Endothelial cell of umbilical vein (primary cell): ENCODE data around the gene SRP9. TPM values are rescaled to one million over a fixed set of nuclear protein-coding genes. Genes with fewer than 3 reads are reported as not detected.
"Not testable (repeated sequence)": the region's sequence is repeated elsewhere in the genome, so short reads cannot be mapped to it uniquely, and the experiment has no call there.

Experiments
- BruUV-seq: library from RNA; stranded (reverse); fragments of 400-500 nt; replicated peaks from 2 replicates; lab custom pipeline; 2021; lab: Mats Ljungman, UMichigan
- CTCF ChIA-PET: fragments of 300-600, 350-600 bp; sonication (Branson Sonifier 250); formaldehyde crosslinking; loops from one replicate; lab custom pipeline; 2021; ENCODE audit warnings: antibody characterized with exemption, inconsistent platforms; lab: Charles Lee
- POLR2A ChIA-PET: fragments of 300-600, 350-600 bp; sonication (Branson Sonifier 250); formaldehyde crosslinking; loops from one replicate; lab custom pipeline; 2021; ENCODE audit warnings: antibody characterized with exemption, inconsistent platforms; lab: Charles Lee
- DNase-seq: peaks from one replicate; pipeline ENCODE4 v3.0.0-alpha.2; 2011; ENCODE audit warnings: low read depth, low spot score
- FAIRE-seq: peaks from 2 replicates; lab custom pipeline; 2011; peaks lifted over from hg19 to GRCh38; lab: Jason Lieb, UNC
- H2AFZ ChIP-seq: 2 replicates; pipeline ENCODE4 v1.6.0; 2012; ENCODE audit warnings: low read depth, low read length, control low read depth, inconsistent platforms
- H3K27ac ChIP-seq: 2 replicates; pipeline ENCODE4 v1.5.1; 2011; ENCODE audit warnings: low read depth, mild to moderate bottlenecking, control low read depth, low read length, moderate library complexity; ENCODE audit not compliant: insufficient read depth
- H3K27me3 ChIP-seq, 2 experiments: 2 replicates each; pipeline versions ENCODE4 v1.6.0 to v1.6.1; 2011; ENCODE audit warnings: low read length in 2 of 2, mixed read lengths in 1 of 2; ENCODE audit not compliant: control insufficient read depth in 2 of 2, insufficient read depth in 2 of 2
- H3K36me3 ChIP-seq, 2 experiments: 2 replicates in 1 of 2; 3 replicates in 1 of 2; pipeline ENCODE4 v1.5.1; 2011; ENCODE audit warnings: low read length in 2 of 2, mild to moderate bottlenecking in 1 of 2, moderate library complexity in 1 of 2; ENCODE audit not compliant: control insufficient read depth in 2 of 2, insufficient read depth in 2 of 2; ENCODE audit errors: extremely low read depth in 1 of 2
- H3K4me1 ChIP-seq: 3 replicates; pipeline ENCODE4 v1.5.1; 2011; ENCODE audit warnings: mild to moderate bottlenecking, low read length; ENCODE audit not compliant: control insufficient read depth, insufficient read depth; ENCODE audit errors: extremely low read depth
- H3K4me2 ChIP-seq: 2 replicates; pipeline ENCODE4 v1.6.1; 2011; ENCODE audit warnings: low read length, control low read depth, mixed read lengths; ENCODE audit not compliant: insufficient read depth
- H3K4me3 ChIP-seq, 3 experiments: fragments of 200-600 bp in 1 of 3; sonication (generic), shearing (Covaris generic) in 1 of 3; replicated peaks in 1 of 3; 2 replicates each; pipeline ENCODE4 v1.5.1; 2011 to 2016; ENCODE audit warnings: control low read depth in 3 of 3, low read length in 3 of 3, mild to moderate bottlenecking in 2 of 3, inconsistent platforms in 1 of 3, low read depth in 1 of 3, moderate library complexity in 1 of 3; ENCODE audit not compliant: insufficient read depth in 1 of 3
- H3K79me2 ChIP-seq: 2 replicates; pipeline ENCODE4 v1.6.0; 2012; ENCODE audit warnings: low read length, inconsistent platforms; ENCODE audit not compliant: control insufficient read depth, insufficient read depth
- H3K9ac ChIP-seq: replicated peaks from 2 replicates; pipeline ENCODE3; 2011; ENCODE audit warnings: low read length, control low read depth; ENCODE audit not compliant: insufficient read depth; ENCODE audit errors: extremely low read depth
- H3K9me1 ChIP-seq: replicated peaks from 3 replicates; pipeline ENCODE4 v1.6.0; 2011; ENCODE audit warnings: mild to moderate bottlenecking, low read length; ENCODE audit not compliant: control insufficient read depth, insufficient read depth; ENCODE audit errors: extremely low read depth
- H3K9me3 ChIP-seq: replicated peaks from 2 replicates; pipeline ENCODE4 v1.5.1; 2012; ENCODE audit warnings: low read length, inconsistent platforms; ENCODE audit not compliant: control insufficient read depth, insufficient read depth
- H4K20me1 ChIP-seq: replicated peaks from 2 replicates; pipeline ENCODE3; 2011; ENCODE audit warnings: mild to moderate bottlenecking, low read length; ENCODE audit not compliant: control insufficient read depth, insufficient read depth; ENCODE audit errors: extremely low read depth
- CTCF ChIP-seq, 2 donors: IDR thresholded peaks; 1 replicate in 1 of 2; 2 replicates in 1 of 2; pipeline ENCODE4 v1.5.1; 2011; ENCODE audit warnings: low read length in 2 of 2, mild to moderate bottlenecking in 2 of 2, moderate library complexity in 2 of 2, control low read depth in 1 of 2, inconsistent platforms in 1 of 2, low read depth in 1 of 2; ENCODE audit not compliant: insufficient read depth in 1 of 2; ENCODE audit errors: extremely low read depth in 1 of 2
- EZH2 ChIP-seq: IDR thresholded peaks from 2 replicates; pipeline ENCODE4 v1.6.1; 2012; ENCODE audit warnings: borderline replicate concordance, low read depth, mild to moderate bottlenecking, moderate library complexity, low read length, inconsistent platforms; ENCODE audit not compliant: severe bottlenecking
- FOS ChIP-seq: IDR thresholded peaks from 2 replicates; pipeline ENCODE4 v1.6.1; 2011; ENCODE audit warnings: mild to moderate bottlenecking, low read length, moderate library complexity, borderline replicate concordance; ENCODE audit not compliant: insufficient read depth
- GATA2 ChIP-seq: IDR thresholded peaks from 2 replicates; pipeline ENCODE4 v1.7.0; 2011; ENCODE audit warnings: low read depth, mild to moderate bottlenecking, moderate library complexity, mixed read lengths, low read length; ENCODE audit not compliant: insufficient read length, insufficient read depth
- JUN ChIP-seq: IDR thresholded peaks from 2 replicates; pipeline ENCODE4 v1.6.1; 2011; ENCODE audit warnings: borderline replicate concordance, low read depth; ENCODE audit not compliant: insufficient read length, insufficient read depth
- MAX ChIP-seq: IDR thresholded peaks from 2 replicates; pipeline ENCODE4 v1.6.1; 2011; ENCODE audit not compliant: insufficient read depth, insufficient read length
- MYC ChIP-seq: IDR thresholded peaks from one replicate; pipeline ENCODE4 v1.6.1; 2011; ENCODE audit warnings: mild to moderate bottlenecking, low read depth, low read length
- POLR2A ChIP-seq: IDR thresholded peaks from 2 replicates; pipeline ENCODE4 v1.6.1; 2012; ENCODE audit warnings: low read depth, mild to moderate bottlenecking, control low read depth, low read length
- POLR2AphosphoS5 ChIP-seq: IDR thresholded peaks from 2 replicates; pipeline ENCODE4 v1.6.1; 2012; ENCODE audit warnings: low read depth, mild to moderate bottlenecking, control low read depth, low read length, moderate library complexity; ENCODE audit not compliant: insufficient read depth
- dilution Hi-C: fragments of 300-500 bp; cut with MboI; formaldehyde crosslinking; loops from one replicate; pipeline ENCODE4 v1.15.0; 2019; ENCODE audit warnings: low sequenced_read_pairs; ENCODE audit not compliant: extremely low pct_ligation_motif_present
- intact Hi-C: fragments of 100-400 bp; cut with micrococcal nuclease; formaldehyde crosslinking; loops from one replicate; pipeline ENCODE4 v1.10.0; 2022
- polyA plus RNA-seq, 4 experiments: library from polyadenylated mRNA; depleted of rRNA in 3 of 4; stranded (reverse) in 3 of 4; unstranded in 1 of 4; fragments of >200 nt; gene quantifications; 2 replicates each; pipeline versions ENCODE4 v1.2.1 to v1.2.3, GENCODE V29; 2011 to 2012; ENCODE audit warnings: missing spikeins in 1 of 4
- total RNA-seq: library from RNA; stranded (reverse); gene quantifications from 2 replicates; pipeline ENCODE4 v1.2.3, GENCODE V29; 2021

The SRP9 gene
- total and polyA plus RNA-seq, 2 donors (not counting 3 experiments of a cell fraction or from before 2014, with no cell fraction given), result 283 to 384 TPM

DNA sequence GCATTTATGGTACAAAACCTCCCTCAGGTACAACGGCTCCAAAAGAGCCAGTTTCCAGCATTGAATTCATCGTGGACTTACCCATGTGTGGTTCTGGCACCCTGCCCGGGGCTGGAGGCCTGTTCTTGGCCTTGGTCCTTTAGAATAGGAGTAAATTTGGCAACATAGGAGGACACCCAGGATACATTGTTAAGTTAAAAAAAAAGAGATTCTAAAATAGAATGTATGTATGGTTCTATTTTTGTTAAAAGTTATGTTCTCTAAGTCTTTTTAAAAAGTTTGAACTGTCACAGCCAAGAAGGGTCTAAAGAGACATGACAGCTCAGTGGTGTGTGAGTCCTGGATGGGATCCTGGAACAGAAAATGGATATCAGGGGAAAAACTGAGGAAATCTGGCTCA is 58.2 kb downstream of the SRP9 start:
- no peak overlapping the region for H3K4me3 ChIP-seq
- H4K20me1 ChIP-seq, result no peaks in the 10 kb centered on the region
- H3K27me3 ChIP-seq, result no peaks in the 10 kb centered on the region
- CTCF ChIA-PET, result interaction anchor here (2.8 kb wide), 1 partner anchor 58 kb away, joined by 7 read pairs; the partner anchor contains the start of gene SRP9
- no peaks in the 10 kb centered on the region for H3K79me2 ChIP-seq
- peaks cover 0 to 8% of the 10 kb centered on the region in 2 experiments for H3K36me3 ChIP-seq
- H2AFZ ChIP-seq, result no peak overlapping the region
- POLR2A ChIA-PET, result no interaction called here
- intact Hi-C loops, result no loop called here
- TF ChIP-seq MAX, result no peak
- TF ChIP-seq GATA2, result no peak
- TF ChIP-seq JUN, result no peak
- no peak for TF ChIP-seq POLR2A
- TF ChIP-seq POLR2AphosphoS5, result no peak
- TF ChIP-seq EZH2, result no peak
- no peak for TF ChIP-seq FOS
- TF ChIP-seq CTCF (IDR thresholded peaks at IDR 0.05; ENCODE audit: extremely low read depth in 1 of 2, insufficient read depth in 1 of 2, low read depth in 1 of 2, low read length in 2 of 2), result no peak
- TF ChIP-seq MYC, result no peak
- H3K9me1 ChIP-seq, result no peaks in the 10 kb centered on the region
- H3K4me1 ChIP-seq, result no peaks in the 10 kb centered on the region
- no peak overlapping the region for H3K4me2 ChIP-seq
- no TSS peak for BruUV-seq
- dilution Hi-C loops, result no loop called here
- DNase-seq (no peak), FAIRE-seq (no peak)
- no peaks in the 10 kb centered on the region for H3K9me3 ChIP-seq
- no peak overlapping the region for H3K9ac ChIP-seq
- no peak overlapping the region for H3K27ac ChIP-seq

DNA sequence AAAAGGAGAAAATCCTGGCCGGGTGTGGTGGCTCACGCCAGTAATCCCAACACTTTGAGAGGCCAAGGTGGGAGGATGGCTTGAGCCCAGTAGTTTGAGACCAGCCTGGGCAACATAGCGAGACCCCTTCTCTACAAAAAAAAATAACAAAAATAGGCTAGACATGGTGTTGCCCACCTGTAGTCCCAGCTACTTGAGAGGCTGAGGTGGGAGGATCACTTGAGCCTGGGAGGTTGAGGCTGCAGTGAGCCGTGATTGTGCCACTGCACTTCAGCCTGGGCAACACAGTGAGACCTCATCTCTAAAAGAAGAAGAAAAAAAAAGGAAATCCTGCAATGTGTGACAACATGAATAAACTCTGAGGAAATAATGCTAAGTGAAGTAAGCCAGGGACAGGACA is 58.7 kb downstream of the SRP9 start:
- DNase-seq, H4K20me1 ChIP-seq, H3K9me3 ChIP-seq, H2AFZ ChIP-seq, H3K4me3 ChIP-seq, POLR2A ChIA-PET, H3K9me1 ChIP-seq, H3K27me3 ChIP-seq, FAIRE-seq, intact Hi-C loops, H3K4me2 ChIP-seq, H3K27ac ChIP-seq, H3K36me3 ChIP-seq, H3K79me2 ChIP-seq, H3K9ac ChIP-seq, dilution Hi-C loops, BruUV-seq, H3K4me1 ChIP-seq: not testable (repeated sequence)
- CTCF ChIA-PET, result interaction anchor here (2.8 kb wide), 1 partner anchor 59 kb away, joined by 7 read pairs; the partner anchor contains the start of gene SRP9
